GM18907 (cell line): ENCODE results near the gene SUPT20HL1.
A peak's percentile ranks its signal among the peaks of the same experiment; 100 is the strongest.

Source experiments
- ATAC-seq: cut with Tn5 transposase; IDR thresholded peaks from one replicate; pipeline ENCODE4 v1.9.1; 2021; ENCODE audit warnings: mild to moderate bottlenecking, moderate library complexity; ENCODE audit not compliant: unreplicated experiment

SUPT20HL1 gene

DNA sequence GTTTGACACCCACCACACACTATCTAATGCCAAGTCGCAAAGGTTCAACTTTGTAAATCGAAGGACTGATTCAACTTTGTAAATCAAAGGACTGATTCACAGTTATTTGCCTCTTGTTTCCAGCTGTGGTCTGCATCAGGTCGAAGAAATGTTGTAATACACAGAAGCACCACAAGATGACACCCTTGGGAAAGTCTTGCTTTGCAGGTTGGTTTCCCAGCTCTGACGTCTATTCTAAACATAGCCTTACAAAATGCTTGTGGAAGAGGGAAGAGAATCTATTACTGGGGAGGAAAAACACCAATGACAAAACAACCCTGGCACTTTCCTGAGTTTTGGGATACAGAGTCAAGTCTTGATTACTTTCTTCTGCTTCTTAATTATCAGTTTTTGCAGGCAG, 35.3 kb downstream of the SUPT20HL1 start:
- peak; percentile 83 for ATAC-seq

DNA sequence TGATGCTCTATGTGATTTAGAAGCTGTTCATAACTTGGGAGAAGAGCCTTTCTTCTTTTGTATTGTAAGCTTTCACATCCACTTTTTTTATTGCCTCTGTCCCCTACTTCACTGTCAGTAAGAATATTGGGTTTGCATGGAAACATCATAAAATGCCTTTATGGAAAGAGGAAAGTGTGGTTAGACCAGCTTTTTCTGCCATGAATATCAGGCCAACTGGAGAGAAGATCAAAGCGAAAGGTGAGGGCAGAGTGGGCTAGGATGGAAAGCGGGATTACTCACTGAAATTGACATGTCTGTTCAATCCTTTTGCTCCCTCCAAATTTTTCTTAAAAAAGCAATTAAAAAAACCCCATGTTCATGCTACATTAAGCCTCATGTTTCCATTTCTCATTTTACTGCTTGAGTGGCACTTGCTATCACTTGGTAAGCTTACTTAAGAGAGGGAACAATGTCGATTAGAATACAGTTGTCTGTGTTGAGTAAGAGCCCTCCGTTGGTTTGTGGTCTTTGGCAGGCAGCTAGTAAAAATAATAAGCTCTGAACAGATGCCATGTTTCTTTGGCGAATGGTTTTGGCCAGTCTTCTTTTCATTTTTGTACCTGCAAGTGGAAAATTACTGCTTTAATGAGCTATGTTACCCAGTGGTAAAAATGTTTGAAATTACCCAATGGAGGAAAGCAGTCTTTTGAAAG, 35.9 kb downstream of the SUPT20HL1 start:
- no peak for ATAC-seq

DNA sequence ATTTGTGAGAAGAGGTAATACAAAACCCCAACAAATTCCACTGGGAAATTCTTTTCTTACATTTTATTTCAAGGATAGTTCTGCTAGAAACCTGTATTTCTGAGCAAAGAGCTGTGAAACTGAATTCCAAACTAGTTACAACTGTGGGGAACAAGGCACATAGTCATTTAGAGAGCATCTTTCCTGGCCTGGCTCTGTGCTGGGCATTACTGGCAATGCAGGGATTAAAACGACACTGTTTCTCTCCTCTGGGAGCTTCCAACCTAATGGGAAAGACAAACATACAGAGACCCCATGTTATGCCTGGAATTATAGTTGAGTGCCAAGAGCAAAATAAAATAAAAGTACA, 36.5 kb downstream of the SUPT20HL1 start:
- no peak for ATAC-seq

DNA sequence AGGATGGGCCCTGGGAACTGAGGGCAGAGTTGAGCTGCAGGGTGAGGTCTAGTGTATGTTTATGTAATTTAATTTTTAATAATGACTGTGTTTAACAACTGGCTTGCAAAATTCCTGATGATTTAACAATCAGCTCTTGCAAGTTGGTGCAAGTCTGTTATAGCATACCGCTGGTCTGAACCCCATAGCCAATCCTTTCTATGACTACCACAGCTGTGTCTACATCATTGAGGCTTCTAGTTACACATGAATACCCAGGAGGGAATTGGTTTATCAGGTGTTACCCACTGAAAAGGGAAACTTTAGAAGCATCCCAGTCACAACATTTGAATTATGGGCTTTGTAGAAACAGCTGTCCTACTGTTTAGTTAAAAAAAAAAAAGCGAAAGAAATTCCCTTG, 38.3 kb downstream of the SUPT20HL1 start:
- no peak for ATAC-seq

DNA sequence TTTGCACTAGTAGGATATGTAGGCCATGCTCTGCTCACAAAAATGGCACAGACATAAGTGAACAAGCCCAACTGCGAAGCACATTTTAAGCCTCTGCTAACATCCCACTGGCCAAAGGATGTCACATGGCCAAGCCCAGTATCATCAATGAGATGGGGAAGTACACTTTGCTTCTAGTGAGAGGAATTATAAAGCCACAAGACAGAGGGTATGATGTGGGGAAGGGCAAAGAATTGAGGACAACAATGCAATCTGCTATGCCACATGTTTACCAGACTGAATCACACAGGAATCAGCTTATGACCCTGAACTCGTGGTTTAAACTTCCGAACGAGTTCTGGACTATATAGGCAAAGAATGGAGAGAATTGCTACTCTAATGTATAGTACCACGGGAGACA, 39.1 kb downstream of the SUPT20HL1 start:
- ATAC-seq = no peak

DNA sequence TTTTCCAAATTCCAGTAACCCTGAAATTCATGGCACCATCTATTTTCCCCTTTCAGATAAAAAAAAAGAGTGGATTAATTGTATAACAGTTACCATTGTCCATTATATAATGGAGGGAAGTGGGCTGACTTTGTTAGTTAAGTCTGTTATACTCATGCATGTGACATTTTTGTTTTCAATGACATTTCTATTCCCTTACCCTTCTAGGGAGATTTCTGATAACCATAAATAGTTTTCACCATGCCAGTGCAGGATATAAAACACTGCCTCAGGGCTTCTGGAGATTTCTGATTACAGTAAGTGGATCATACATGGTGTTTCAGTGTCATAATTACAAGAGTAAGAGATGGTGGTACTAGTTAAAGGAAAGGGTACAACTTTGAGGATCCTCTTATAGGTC, 45.5 kb downstream of the SUPT20HL1 start:
- ATAC-seq = no peak
